Transverse colon (tissue), 4 donors: ENCODE measurements around the gene DMC1. TPM values are rescaled to one million over a fixed set of nuclear protein-coding genes. Genes with fewer than 3 reads are reported as not detected.
A peak's percentile ranks its signal among the peaks of the same experiment; 100 is the strongest.
"Not testable (repeated sequence)": the region's sequence is repeated elsewhere in the genome, so short reads cannot be mapped to it uniquely, and the experiment has no call there.

Source experiments
- DNase-seq: peaks from one replicate; pipeline ENCODE4 v3.0.0-alpha.2; 2019
- H3K27ac ChIP-seq, 4 donors: fragments of 200-600 bp; sonication (generic); 2 replicates each; pipeline ENCODE4 v1.5.1; 2016 to 2018; ENCODE audit warnings: inconsistent platforms in 4 of 4
- H3K27me3 ChIP-seq: fragments of 200-600 bp; sonication (generic); 2 replicates; pipeline ENCODE4 v1.5.1; 2017; ENCODE audit warnings: inconsistent platforms
- H3K36me3 ChIP-seq, 4 donors: fragments of 200-600 bp; sonication (generic); 2 replicates each; pipeline ENCODE4 v1.5.1; 2017 to 2019; ENCODE audit warnings: inconsistent platforms in 4 of 4
- H3K4me1 ChIP-seq, 4 donors: fragments of 200-600 bp; sonication (generic); 2 replicates each; pipeline ENCODE4 v1.5.1; 2017 to 2020; ENCODE audit warnings: inconsistent platforms in 4 of 4
- H3K4me3 ChIP-seq, 4 donors: fragments of 200-600 bp; sonication (generic); 1 replicate in 1 of 4; 2 replicates in 3 of 4; pipeline versions ENCODE4 v1.5.1 to v1.6.1; 2017 to 2019; ENCODE audit warnings: inconsistent platforms in 4 of 4
- H3K9me3 ChIP-seq, 2 donors: fragments of 200-600 bp; sonication (generic); 2 replicates each; pipeline ENCODE4 v1.5.1; 2017 to 2019; ENCODE audit warnings: inconsistent platforms in 2 of 2
- EP300 ChIP-seq: sonication (generic); formaldehyde crosslinking; IDR thresholded peaks from one replicate; pipeline ENCODE4 v1.6.1; 2017; ENCODE audit warnings: antibody characterized with exemption, low read depth
- POLR2A ChIP-seq: fragments of 450-650 bp; IDR thresholded peaks from one replicate; pipeline ENCODE4 v1.6.1; 2016; ENCODE audit warnings: antibody characterized with exemption, mild to moderate bottlenecking, moderate library complexity
- POLR2AphosphoS5 ChIP-seq, 3 donors: sonication (generic); formaldehyde crosslinking; IDR thresholded peaks; one replicate each; pipeline ENCODE4 v1.6.1; 2016; ENCODE audit warnings: antibody characterized with exemption in 3 of 3
- WGBS, 2 donors: methylation state at CpG; one replicate each; pipeline ENCODE4 v1.1.5; 2018; ENCODE audit warnings: low coverage in 1 of 2; 5-methylcytosine and 5-hydroxymethylcytosine counted together
- in situ Hi-C, 4 donors: fragments of 200-750 bp; cut with MboI; loops; one replicate each; pipeline versions ENCODE4 v1.15.0 to v1.15.1; 2017; ENCODE audit warnings: low sequenced_read_pairs in 3 of 4, low pct_ligation_motif_present in 1 of 4, low pct_unique_long_range_greater_than_20kb in 1 of 4
- intact Hi-C: fragments of 100-400 bp; cut with DNase I; formaldehyde crosslinking; loops from one replicate; pipeline ENCODE4 v1.15.1; 2023; ENCODE audit warnings: low total_unique reads
- total RNA-seq, 4 donors: library from RNA; depleted of rRNA; stranded (reverse); fragments of >200 nt; gene quantifications; one replicate each; pipeline ENCODE4 v1.1.0, GENCODE V29; 2016
- TF ChIP-seq, protein P1 (sequence below), 5 experiments: fragments of 200-600 bp in 3 of 5; fragments of 450-650 bp in 2 of 5; sonication (generic) in 3 of 5; IDR thresholded peaks; 1 replicate in 2 of 5; 2 replicates in 3 of 5; pipeline ENCODE4 v1.5.1; 2016 to 2017; ENCODE audit warnings: antibody characterized with exemption in 5 of 5, inconsistent platforms in 3 of 5, mild to moderate bottlenecking in 2 of 5, moderate library complexity in 1 of 5

Gene DMC1
- total RNA-seq, 4 donors from 2014 or later = 0.32 to 86.2 (median 0.68) TPM; not detected in 1

DNA sequence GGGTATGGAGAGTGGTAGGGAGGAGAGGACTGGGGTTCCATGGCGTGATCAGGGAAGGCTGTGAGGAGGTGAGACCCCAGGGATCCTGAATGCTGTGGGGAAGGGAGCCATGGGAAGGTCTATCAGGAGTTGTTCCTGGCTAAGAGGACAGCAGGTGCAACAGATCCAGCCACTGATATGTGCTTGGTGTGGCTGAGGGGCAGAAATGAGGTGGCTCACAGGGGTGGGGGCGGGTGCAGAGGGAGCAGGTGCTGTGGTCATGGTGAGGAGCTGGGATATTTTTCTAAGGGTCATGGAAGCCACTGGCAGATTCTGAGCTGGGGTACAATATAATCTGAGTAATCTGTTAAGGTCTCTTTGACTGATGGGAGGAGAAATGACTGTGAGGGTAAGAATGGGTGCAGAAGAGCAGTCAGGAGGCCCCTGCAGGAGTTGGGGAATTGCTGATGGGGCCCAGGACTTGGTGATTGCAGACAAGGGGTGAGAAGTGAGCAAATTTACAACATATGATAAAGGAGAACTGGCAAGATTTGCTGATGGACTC, 31.3 kb upstream of the DMC1 start:
- Histone ChIP-seq H3K9me3 (no peaks in the 10 kb centered on the region), H3K4me1 (no peaks in the 10 kb centered on the region), H3K36me3 (no peaks in the 10 kb centered on the region), H3K27me3 (no peaks in the 10 kb centered on the region), H3K4me3 (no peak overlapping the region), H3K27ac (no peak overlapping the region)
- no peak for DNase-seq
- intact Hi-C loops = no loop called here
- in situ Hi-C loops = no loop called here
- WGBS, 2 donors = 83 to 86% methylated on average over 1 to 2 of the region's 2 CpGs
- no peak for TF ChIP-seq POLR2AphosphoS5 (IDR thresholded peaks at IDR 0.05)
- no peak for TF ChIP-seq EP300
- TF ChIP-seq, protein P1, sequence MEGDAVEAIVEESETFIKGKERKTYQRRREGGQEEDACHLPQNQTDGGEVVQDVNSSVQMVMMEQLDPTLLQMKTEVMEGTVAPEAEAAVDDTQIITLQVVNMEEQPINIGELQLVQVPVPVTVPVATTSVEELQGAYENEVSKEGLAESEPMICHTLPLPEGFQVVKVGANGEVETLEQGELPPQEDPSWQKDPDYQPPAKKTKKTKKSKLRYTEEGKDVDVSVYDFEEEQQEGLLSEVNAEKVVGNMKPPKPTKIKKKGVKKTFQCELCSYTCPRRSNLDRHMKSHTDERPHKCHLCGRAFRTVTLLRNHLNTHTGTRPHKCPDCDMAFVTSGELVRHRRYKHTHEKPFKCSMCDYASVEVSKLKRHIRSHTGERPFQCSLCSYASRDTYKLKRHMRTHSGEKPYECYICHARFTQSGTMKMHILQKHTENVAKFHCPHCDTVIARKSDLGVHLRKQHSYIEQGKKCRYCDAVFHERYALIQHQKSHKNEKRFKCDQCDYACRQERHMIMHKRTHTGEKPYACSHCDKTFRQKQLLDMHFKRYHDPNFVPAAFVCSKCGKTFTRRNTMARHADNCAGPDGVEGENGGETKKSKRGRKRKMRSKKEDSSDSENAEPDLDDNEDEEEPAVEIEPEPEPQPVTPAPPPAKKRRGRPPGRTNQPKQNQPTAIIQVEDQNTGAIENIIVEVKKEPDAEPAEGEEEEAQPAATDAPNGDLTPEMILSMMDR (IDR thresholded peaks at IDR 0.05) = no peak
- TF ChIP-seq POLR2A = no peak

DNA sequence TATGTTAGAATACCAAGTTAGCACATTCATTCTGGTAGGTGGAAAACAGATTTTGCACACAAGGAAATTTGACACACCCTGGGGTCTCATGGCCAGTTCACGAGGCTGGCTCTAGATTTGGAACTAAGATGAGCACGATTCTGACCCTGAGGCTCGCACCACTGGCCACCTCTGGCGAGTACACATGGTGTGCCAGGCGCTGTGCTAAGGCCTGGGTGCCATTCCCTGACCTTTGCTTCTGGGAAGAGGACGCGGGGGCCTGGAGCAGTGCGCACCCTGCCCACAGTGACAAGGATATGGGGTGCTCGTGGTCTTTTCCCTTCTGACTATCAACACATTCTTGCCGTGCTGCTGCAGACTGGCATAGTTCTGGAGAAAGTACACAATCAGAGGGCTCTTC, 29.5 kb upstream of the DMC1 start:
- Histone ChIP-seq H3K27me3 (no peaks in the 10 kb centered on the region), H3K36me3 (no peaks in the 10 kb centered on the region), H3K4me1 (no peaks in the 10 kb centered on the region), H3K9me3 (no peaks in the 10 kb centered on the region), H3K27ac (no peak overlapping the region), H3K4me3 (no peak overlapping the region)
- intact Hi-C loops (no loop called here), in situ Hi-C loops (no loop called here)
- WGBS, 2 donors = 91% methylated on average over 10 of the region's 10 CpGs; no CpG with 5 or more reads in 1 of the 2 donors
- no peak for TF ChIP-seq POLR2A
- TF ChIP-seq EP300 = no peak
- TF ChIP-seq POLR2AphosphoS5 (IDR thresholded peaks at IDR 0.05) = no peak
- TF ChIP-seq, protein P1 (IDR thresholded peaks at IDR 0.05) = no peak
- DNase-seq = no peak

DNA sequence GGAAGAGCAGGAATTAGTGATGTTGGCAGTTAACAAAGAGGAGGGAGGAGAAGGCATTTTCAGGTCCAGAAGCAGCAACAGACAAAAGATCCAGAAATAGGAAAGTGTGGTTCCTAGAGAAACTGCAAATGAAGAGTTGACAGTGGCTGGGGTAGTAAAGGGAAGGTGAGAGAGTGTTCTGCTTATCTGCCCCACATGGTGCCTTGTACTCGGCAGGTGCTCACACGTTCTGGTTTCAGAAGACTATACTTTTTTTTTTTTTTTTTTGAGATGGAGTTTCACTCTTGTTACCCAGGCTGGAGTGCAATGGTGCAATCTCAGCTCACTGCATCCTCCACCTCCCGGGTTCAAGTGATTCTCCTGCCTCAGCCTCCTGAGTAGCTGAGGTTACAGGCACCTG, 12.9 kb upstream of the DMC1 start:
- H3K27ac ChIP-seq, in situ Hi-C loops, intact Hi-C loops, H3K36me3 ChIP-seq, H3K27me3 ChIP-seq, H3K4me1 ChIP-seq, DNase-seq, H3K9me3 ChIP-seq, H3K4me3 ChIP-seq: not testable (repeated sequence)
- WGBS, 2 donors = 64 to 73% methylated on average over 2 to 3 of the region's 3 CpGs

DNA sequence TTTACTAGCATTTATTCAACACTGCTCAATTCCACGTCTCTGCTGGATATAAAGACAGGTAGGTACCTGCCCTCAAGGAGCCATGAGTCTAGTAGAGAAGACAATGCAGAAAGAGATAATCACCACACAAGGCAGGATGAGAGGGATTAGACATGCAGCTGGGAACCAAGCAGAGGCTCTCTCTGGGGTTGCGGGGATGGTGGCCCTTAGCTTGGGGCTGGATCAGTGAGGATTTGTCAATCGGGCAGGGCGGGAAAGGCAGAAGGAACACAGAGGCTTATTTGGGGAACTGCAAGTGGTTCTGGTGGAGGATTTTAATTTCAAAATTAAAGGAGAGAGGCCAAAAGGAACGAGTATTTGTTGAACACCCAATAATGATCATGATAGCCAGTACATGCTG, 8.5 kb upstream of the DMC1 start:
- intact Hi-C loops (no loop called here), in situ Hi-C loops (loop anchor here in 1 of 4 donors (10.0 kb wide), 1 partner anchor 524 kb away; the partner anchor contains the start of gene PICK1)
- Histone ChIP-seq H3K27me3 (no peaks in the 10 kb centered on the region), H3K4me3 (no peak overlapping the region), H3K27ac (no peak overlapping the region), H3K4me1 (no peaks in the 10 kb centered on the region), H3K9me3 (no peaks in the 10 kb centered on the region), H3K36me3 (no peaks in the 10 kb centered on the region)
- 78% methylated on average over 5 of the region's 5 CpGs; no CpG with 5 or more reads in 1 of the 2 donors for WGBS, 2 donors
- DNase-seq = no peak
- no peak for TF ChIP-seq POLR2AphosphoS5 (IDR thresholded peaks at IDR 0.05)
- TF ChIP-seq, protein P1 (IDR thresholded peaks at IDR 0.05) = no peak
- TF ChIP-seq EP300 = no peak
- no peak for TF ChIP-seq POLR2A

DNA sequence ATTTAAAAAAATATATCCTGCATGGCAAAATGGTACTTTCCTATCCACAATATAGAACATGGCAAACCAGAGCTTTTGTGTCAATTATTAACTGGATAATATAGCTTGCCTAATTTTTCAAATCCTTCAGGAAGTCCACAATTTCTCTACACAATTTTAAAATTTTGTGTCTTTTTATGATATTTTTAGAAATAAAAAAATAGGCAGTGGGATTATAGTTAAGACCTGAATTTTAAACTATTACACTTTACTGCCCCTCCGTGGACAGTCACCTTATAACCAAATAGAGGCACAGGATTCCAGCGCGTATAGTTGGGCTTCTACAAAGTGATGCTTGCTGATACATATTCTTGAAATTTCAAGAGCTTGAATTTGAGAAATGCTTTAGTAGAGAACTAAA, 2.1 kb upstream of the DMC1 start:
- intact Hi-C loops = no loop called here
- Histone ChIP-seq H3K27me3 (no peaks in the 10 kb centered on the region), H3K9me3 (no peaks in the 10 kb centered on the region), H3K4me3 (no peak overlapping the region), H3K36me3 (no peaks in the 10 kb centered on the region), H3K4me1 (peaks cover 3 to 20% (median 9%) of the 10 kb centered on the region in 4 donors), H3K27ac (no peak overlapping the region)
- TF ChIP-seq, protein P1 (IDR thresholded peaks at IDR 0.05) = peak; percentile 33 to 55 (median 47)
- TF ChIP-seq EP300 = no peak
- DNase-seq = peak; percentile 26
- in situ Hi-C loops = loop anchor here in 2 of 4 donors (10.0 to 25.0 kb wide), 2 partner anchors 510 to 517 kb away; partner anchors contain the start of gene PICK1 (in 2 of the 2)
- 0 to 3% methylated on average over 1 to 3 of the region's 3 CpGs for WGBS, 2 donors
